ENCODE results near the gene DENND11. TPM values are rescaled to one million over a fixed set of nuclear protein-coding genes. Genes with fewer than 3 reads are reported as not detected.

DENND11 gene
- total and polyA plus RNA-seq, 2 donors (not counting 3 experiments of a cell fraction or from before 2014, with no cell fraction given): 14.7 to 25.9 TPM

GRCh38 chr7:141742229-141742628, 40.3 kb upstream of the DENND11 start:
- BruUV-seq (replicated peaks): no TSS peak
- Histone ChIP-seq H3K4me3 (replicated peaks in 1 of 3; ENCODE audit: insufficient read depth in 1 of 3, low read depth in 1 of 3, low read length in 3 of 3) (no peak overlapping the region), H3K27ac (ENCODE audit: insufficient read depth, low read depth, low read length) (no peak overlapping the region), H3K9ac (replicated peaks; ENCODE audit: extremely low read depth, insufficient read depth, low read length) (no peak overlapping the region), H3K79me2 (ENCODE audit: control insufficient read depth, insufficient read depth, low read length) (peaks cover 36% of the 10 kb centered on the region), H3K9me1 (replicated peaks; ENCODE audit: control insufficient read depth, extremely low read depth, insufficient read depth, low read length) (no peaks in the 10 kb centered on the region), H3K4me2 (ENCODE audit: insufficient read depth, low read length) (no peak overlapping the region), H3K4me1 (ENCODE audit: control insufficient read depth, extremely low read depth, insufficient read depth, low read length) (peaks cover 14% of the 10 kb centered on the region), H2AFZ (ENCODE audit: low read depth, low read length) (no peak overlapping the region), H4K20me1 (replicated peaks; ENCODE audit: control insufficient read depth, extremely low read depth, insufficient read depth, low read length) (no peaks in the 10 kb centered on the region), H3K9me3 (replicated peaks; ENCODE audit: control insufficient read depth, insufficient read depth, low read length) (no peaks in the 10 kb centered on the region), H3K27me3 (ENCODE audit: control insufficient read depth in 2 of 2, insufficient read depth in 2 of 2, low read length in 2 of 2) (no peaks in the 10 kb centered on the region), H3K36me3 (ENCODE audit: control insufficient read depth in 2 of 2, extremely low read depth in 1 of 2, insufficient read depth in 2 of 2, low read length in 2 of 2) (peaks cover 19 to 28% of the 10 kb centered on the region in 2 experiments)
- DNase-seq (ENCODE audit: low read depth, low spot score): no peak
- no peak for TF ChIP-seq EZH2 (IDR thresholded peaks at IDR 0.05; ENCODE audit: borderline replicate concordance, low read depth, low read length, severe bottlenecking)
- no peak for TF ChIP-seq FOS (IDR thresholded peaks at IDR 0.05; ENCODE audit: borderline replicate concordance, insufficient read depth, low read length)
- no peak for TF ChIP-seq JUN (IDR thresholded peaks at IDR 0.05; ENCODE audit: borderline replicate concordance, insufficient read depth, insufficient read length, low read depth)
- no peak for TF ChIP-seq MYC (IDR thresholded peaks at IDR 0.05; ENCODE audit: low read depth, low read length)
- no peak for TF ChIP-seq GATA2 (IDR thresholded peaks at IDR 0.05; ENCODE audit: insufficient read depth, insufficient read length, low read depth, low read length)
- no peak for TF ChIP-seq POLR2A (IDR thresholded peaks at IDR 0.05; ENCODE audit: low read depth, low read length)
- TF ChIP-seq MAX (IDR thresholded peaks at IDR 0.05; ENCODE audit: insufficient read depth, insufficient read length): no peak
- TF ChIP-seq, protein P1, sequence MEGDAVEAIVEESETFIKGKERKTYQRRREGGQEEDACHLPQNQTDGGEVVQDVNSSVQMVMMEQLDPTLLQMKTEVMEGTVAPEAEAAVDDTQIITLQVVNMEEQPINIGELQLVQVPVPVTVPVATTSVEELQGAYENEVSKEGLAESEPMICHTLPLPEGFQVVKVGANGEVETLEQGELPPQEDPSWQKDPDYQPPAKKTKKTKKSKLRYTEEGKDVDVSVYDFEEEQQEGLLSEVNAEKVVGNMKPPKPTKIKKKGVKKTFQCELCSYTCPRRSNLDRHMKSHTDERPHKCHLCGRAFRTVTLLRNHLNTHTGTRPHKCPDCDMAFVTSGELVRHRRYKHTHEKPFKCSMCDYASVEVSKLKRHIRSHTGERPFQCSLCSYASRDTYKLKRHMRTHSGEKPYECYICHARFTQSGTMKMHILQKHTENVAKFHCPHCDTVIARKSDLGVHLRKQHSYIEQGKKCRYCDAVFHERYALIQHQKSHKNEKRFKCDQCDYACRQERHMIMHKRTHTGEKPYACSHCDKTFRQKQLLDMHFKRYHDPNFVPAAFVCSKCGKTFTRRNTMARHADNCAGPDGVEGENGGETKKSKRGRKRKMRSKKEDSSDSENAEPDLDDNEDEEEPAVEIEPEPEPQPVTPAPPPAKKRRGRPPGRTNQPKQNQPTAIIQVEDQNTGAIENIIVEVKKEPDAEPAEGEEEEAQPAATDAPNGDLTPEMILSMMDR (IDR thresholded peaks at IDR 0.05; ENCODE audit: extremely low read depth in 1 of 2, insufficient read depth in 1 of 2, low read depth in 1 of 2, low read length in 2 of 2): no peak
- TF ChIP-seq POLR2AphosphoS5 (IDR thresholded peaks at IDR 0.05; ENCODE audit: insufficient read depth, low read depth, low read length): no peak
- dilution Hi-C loops (cut with MboI; ENCODE audit: extremely low pct_ligation_motif_present, low sequenced_read_pairs) (no loop called here), intact Hi-C loops (cut with micrococcal nuclease) (no loop called here)
- ChIA-PET CTCF (interaction anchor here (1.7 kb wide), 1 partner anchor 44 kb away, joined by 9 read pairs; no protein-coding TSS in a partner anchor), POLR2A (no interaction called here)
- no peak for FAIRE-seq
